GM20431 (cell line): ENCODE results near the gene TTYH2.
"Not testable (repeated sequence)": the region's sequence is repeated elsewhere in the genome, so short reads cannot be mapped to it uniquely, and the experiment has no call there.

Source experiments
- in situ Hi-C: fragments of 300-500 bp; cut with MseI, MboI; formaldehyde crosslinking; loops from one replicate; pipeline ENCODE4 v1.15.0; 2020; ENCODE audit warnings: low sequenced_read_pairs; ENCODE audit not compliant: unreplicated experiment

TTYH2 gene

GRCh38 chr17:74280093-74280513 is 66.7 kb downstream of the TTYH2 start:
- in situ Hi-C loops: no loop called here

- in situ Hi-C loops: no loop called here
Measured at GRCh38 chr17:74281799-74282198, 68.4 kb downstream of the TTYH2 start.

- in situ Hi-C loops: not testable (repeated sequence)
Measured at GRCh38 chr17:74282274-74282586, 68.9 kb downstream of the TTYH2 start.

- in situ Hi-C loops: no loop called here
Measured at GRCh38 chr17:74282587-74283370, 69.4 kb downstream of the TTYH2 start.

GRCh38 chr17:74283371-74283673 is 70.0 kb downstream of the TTYH2 start:
- in situ Hi-C loops: no loop called here

- in situ Hi-C loops: no loop called here
Measured at GRCh38 chr17:74287031-74287602, 73.7 kb downstream of the TTYH2 start.

- in situ Hi-C loops: no loop called here
Measured at GRCh38 chr17:74288785-74289184, 75.4 kb downstream of the TTYH2 start.

- in situ Hi-C loops: no loop called here
Measured at GRCh38 chr17:74289688-74290087, 76.3 kb downstream of the TTYH2 start.

- in situ Hi-C loops: no loop called here
Measured at GRCh38 chr17:74290340-74290739, 77.0 kb downstream of the TTYH2 start.

GRCh38 chr17:74292495-74292894 is 79.1 kb downstream of the TTYH2 start:
- in situ Hi-C loops: no loop called here

GRCh38 chr17:74295625-74296547 is 82.5 kb downstream of the TTYH2 start:
- in situ Hi-C loops: no loop called here

GRCh38 chr17:74296548-74296936 is 83.2 kb downstream of the TTYH2 start:
- in situ Hi-C loops: no loop called here

GRCh38 chr17:74297941-74298340 is 84.6 kb downstream of the TTYH2 start:
- in situ Hi-C loops: no loop called here

GRCh38 chr17:74298778-74299177 is 85.4 kb downstream of the TTYH2 start:
- in situ Hi-C loops: no loop called here

- in situ Hi-C loops: loop anchor here (10.0 kb wide), 1 partner anchor 55 kb away; no protein-coding TSS in a partner anchor
Measured at GRCh38 chr17:74299226-74300009, 86.0 kb downstream of the TTYH2 start.

GRCh38 chr17:74303305-74303704 is 89.9 kb downstream of the TTYH2 start:
- in situ Hi-C loops: loop anchor here (10.0 kb wide), 1 partner anchor 51 kb away; no protein-coding TSS in a partner anchor

GRCh38 chr17:74304184-74304583 is 90.8 kb downstream of the TTYH2 start:
- in situ Hi-C loops: loop anchor here (10.0 kb wide), 1 partner anchor 51 kb away; no protein-coding TSS in a partner anchor

- in situ Hi-C loops: loop anchor here (10.0 kb wide), 1 partner anchor 49 kb away; no protein-coding TSS in a partner anchor
Measured at GRCh38 chr17:74305865-74306654, 92.7 kb downstream of the TTYH2 start.
